Measurements from ENCODE around the gene USP7. TPM values are rescaled to one million over a fixed set of nuclear protein-coding genes. Genes with fewer than 3 reads are reported as not detected.

The USP7 gene
- total RNA-seq, 2 donors from 2014 or later, result 60.2 to 84.9 TPM

DNA sequence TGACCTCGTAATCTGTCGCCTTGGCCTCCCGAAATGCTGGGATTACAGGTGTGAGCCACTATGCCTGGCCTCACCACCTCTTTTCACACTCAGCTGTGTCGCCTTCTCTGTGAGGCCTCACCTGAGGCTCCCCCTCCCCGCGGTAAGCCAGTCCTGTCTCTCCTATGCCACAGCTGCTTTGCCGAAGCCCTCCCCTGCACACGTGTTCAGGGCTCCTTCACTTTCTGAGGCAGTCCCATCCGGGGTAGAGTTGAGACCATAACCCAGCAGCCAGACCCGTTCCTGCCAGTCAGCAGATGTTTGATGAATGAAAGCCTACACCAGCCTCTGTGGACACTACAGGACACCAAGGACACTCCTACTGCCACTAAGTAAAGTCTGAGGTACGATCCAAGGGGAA lies 10.6 kb downstream of the USP7 start:
- Histone ChIP-seq H3K4me3 (no peak overlapping the region), H3K4me1 (replicated peaks) (peaks cover 10% of the 10 kb centered on the region), H3K27ac (no peak overlapping the region), H3K9me3 (no peaks in the 10 kb centered on the region), H3K27me3 (replicated peaks; ENCODE audit: insufficient read depth) (no peaks in the 10 kb centered on the region), H3K36me3 (no peaks in the 10 kb centered on the region)
- TF ChIP-seq, protein P1, sequence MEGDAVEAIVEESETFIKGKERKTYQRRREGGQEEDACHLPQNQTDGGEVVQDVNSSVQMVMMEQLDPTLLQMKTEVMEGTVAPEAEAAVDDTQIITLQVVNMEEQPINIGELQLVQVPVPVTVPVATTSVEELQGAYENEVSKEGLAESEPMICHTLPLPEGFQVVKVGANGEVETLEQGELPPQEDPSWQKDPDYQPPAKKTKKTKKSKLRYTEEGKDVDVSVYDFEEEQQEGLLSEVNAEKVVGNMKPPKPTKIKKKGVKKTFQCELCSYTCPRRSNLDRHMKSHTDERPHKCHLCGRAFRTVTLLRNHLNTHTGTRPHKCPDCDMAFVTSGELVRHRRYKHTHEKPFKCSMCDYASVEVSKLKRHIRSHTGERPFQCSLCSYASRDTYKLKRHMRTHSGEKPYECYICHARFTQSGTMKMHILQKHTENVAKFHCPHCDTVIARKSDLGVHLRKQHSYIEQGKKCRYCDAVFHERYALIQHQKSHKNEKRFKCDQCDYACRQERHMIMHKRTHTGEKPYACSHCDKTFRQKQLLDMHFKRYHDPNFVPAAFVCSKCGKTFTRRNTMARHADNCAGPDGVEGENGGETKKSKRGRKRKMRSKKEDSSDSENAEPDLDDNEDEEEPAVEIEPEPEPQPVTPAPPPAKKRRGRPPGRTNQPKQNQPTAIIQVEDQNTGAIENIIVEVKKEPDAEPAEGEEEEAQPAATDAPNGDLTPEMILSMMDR (IDR thresholded peaks at IDR 0.05), result no peak
- TF ChIP-seq POLR2A (IDR thresholded peaks at IDR 0.05) (no peak), POLR2AphosphoS5 (IDR thresholded peaks at IDR 0.05) (no peak)
- 76% methylated on average over 11 of the region's 11 CpGs for whole genome bisulfite sequencing
- no peak for DNase-seq (ENCODE audit: low spot score)
- intact Hi-C loops (cut with DNase I), result loop anchor here (10.0 kb wide), 1 partner anchor 158 kb away; the partner anchor contains the start of genes PMM2 and TMEM186

- no peaks in the 10 kb centered on the region for H3K36me3 ChIP-seq
- H3K27ac ChIP-seq, result no peak overlapping the region
- TF ChIP-seq, protein P1 (IDR thresholded peaks at IDR 0.05), result no peak
- no peak for TF ChIP-seq POLR2A (IDR thresholded peaks at IDR 0.05)
- no peak for TF ChIP-seq POLR2AphosphoS5 (IDR thresholded peaks at IDR 0.05)
- WGBS, result 87% methylated on average over 7 of the region's 7 CpGs
- no peaks in the 10 kb centered on the region for H3K9me3 ChIP-seq
- peaks cover 8% of the 10 kb centered on the region for H3K4me1 ChIP-seq (replicated peaks)
- no peak overlapping the region for H3K4me3 ChIP-seq
- intact Hi-C loops (cut with DNase I), result loop anchor here (10.0 kb wide), 1 partner anchor 158 kb away; the partner anchor contains the start of genes PMM2 and TMEM186
- H3K27me3 ChIP-seq (replicated peaks; ENCODE audit: insufficient read depth), result no peaks in the 10 kb centered on the region
- DNase-seq (ENCODE audit: low spot score), result no peak
Observed at GRCh38 chr16:8952281-8952751, 11.4 kb downstream of the USP7 start.

- no peak for TF ChIP-seq POLR2AphosphoS5 (IDR thresholded peaks at IDR 0.05)
- TF ChIP-seq, protein P1 (IDR thresholded peaks at IDR 0.05), result no peak
- no peak for TF ChIP-seq POLR2A (IDR thresholded peaks at IDR 0.05)
- WGBS, result 67% methylated on average over 14 of the region's 14 CpGs
- no peaks in the 10 kb centered on the region for H3K36me3 ChIP-seq
- no peaks in the 10 kb centered on the region for H3K27me3 ChIP-seq (replicated peaks; ENCODE audit: insufficient read depth)
- peaks cover 8% of the 10 kb centered on the region for H3K4me1 ChIP-seq (replicated peaks)
- H3K27ac ChIP-seq, result no peak overlapping the region
- H3K4me3 ChIP-seq, result no peak overlapping the region
- no peaks in the 10 kb centered on the region for H3K9me3 ChIP-seq
- no peak for DNase-seq (ENCODE audit: low spot score)
- intact Hi-C loops (cut with DNase I), result loop anchor here (10.0 kb wide), 1 partner anchor 157 kb away; the partner anchor contains the start of genes PMM2 and TMEM186
Observed at GRCh38 chr16:8951447-8952280, 12.0 kb downstream of the USP7 start.

DNA sequence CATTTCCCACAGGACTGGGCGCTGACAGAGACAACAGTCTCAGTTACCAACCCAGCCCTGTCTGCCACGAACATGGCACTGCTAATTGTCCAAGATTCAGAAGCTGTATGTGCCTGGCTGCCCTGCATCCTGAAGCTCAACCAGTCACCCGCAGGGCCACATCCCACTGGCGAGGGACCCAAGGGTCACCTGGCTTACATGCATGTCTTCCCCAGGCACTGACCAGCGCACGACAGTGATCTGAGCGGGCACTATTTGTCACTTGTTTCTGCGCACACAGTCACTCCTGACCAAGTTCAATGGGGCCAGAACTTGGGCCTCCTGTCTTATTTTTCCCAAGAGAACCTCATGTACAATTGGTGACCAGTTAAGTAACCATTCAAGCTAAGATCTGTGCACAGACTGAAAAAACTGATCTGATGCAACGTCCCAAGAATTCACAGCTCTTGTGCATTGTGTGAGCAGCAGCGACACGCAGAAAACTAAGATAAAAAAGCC lies 13.1 kb downstream of the USP7 start:
- H3K4me3 ChIP-seq, result no peak overlapping the region
- DNase-seq (ENCODE audit: low spot score), result no peak
- H3K27ac ChIP-seq, result no peak overlapping the region
- no peaks in the 10 kb centered on the region for H3K9me3 ChIP-seq
- intact Hi-C loops (cut with DNase I), result loop anchor here (10.0 kb wide), 1 partner anchor 156 kb away; the partner anchor contains the start of genes PMM2 and TMEM186
- no peaks in the 10 kb centered on the region for H3K27me3 ChIP-seq (replicated peaks; ENCODE audit: insufficient read depth)
- WGBS, result 75% methylated on average over 11 of the region's 11 CpGs
- no peaks in the 10 kb centered on the region for H3K4me1 ChIP-seq (replicated peaks)
- H3K36me3 ChIP-seq, result no peaks in the 10 kb centered on the region
- TF ChIP-seq POLR2A (IDR thresholded peaks at IDR 0.05), result no peak
- TF ChIP-seq, protein P1 (IDR thresholded peaks at IDR 0.05), result no peak
- TF ChIP-seq POLR2AphosphoS5 (IDR thresholded peaks at IDR 0.05), result no peak

Data from prostate gland (tissue), 2 donors.